Mesothelial cell of epicardium (in vitro differentiated cells): ENCODE results near the gene GALNT18. TPM values are rescaled to one million over a fixed set of nuclear protein-coding genes. Genes with fewer than 3 reads are reported as not detected.

ENCODE experiments used
- DNase-seq, 2 experiments: peaks; one replicate each; pipeline ENCODE4 v3.0.0; 2021; ENCODE audit warnings: low spot score in 2 of 2; ENCODE audit not compliant: unreplicated experiment in 2 of 2
- H3K27ac Mint-ChIP-seq: 2 replicates; pipeline ENCODE4 v1.8.0; 2021; ENCODE audit warnings: mixed read lengths
- H3K27me3 Mint-ChIP-seq: 2 replicates; pipeline ENCODE4 v1.8.0; 2021; ENCODE audit warnings: low read depth, mixed read lengths
- H3K36me3 Mint-ChIP-seq: 2 replicates; pipeline ENCODE4 v1.8.0; 2021; ENCODE audit warnings: mixed read lengths
- H3K4me1 Mint-ChIP-seq: 2 replicates; pipeline ENCODE4 v1.8.0; 2021; ENCODE audit warnings: mixed read lengths
- H3K4me3 Mint-ChIP-seq: 2 replicates; pipeline ENCODE4 v1.8.0; 2021; ENCODE audit warnings: mild to moderate bottlenecking, moderate library complexity, mixed read lengths
- H3K9me3 Mint-ChIP-seq: 2 replicates; pipeline ENCODE4 v1.8.0; 2021; ENCODE audit warnings: mixed read lengths
- total RNA-seq: library from RNA; stranded (reverse); gene quantifications from 3 replicates; pipeline ENCODE4 v1.2.1, GENCODE V29; 2021
- TF ChIP-seq, protein P1 (sequence below): fragments of 200-600 bp; sonication (generic); IDR thresholded peaks from one replicate; pipeline ENCODE4 v1.5.0; 2021; ENCODE audit warnings: antibody characterized with exemption; ENCODE audit not compliant: unreplicated experiment

Gene GALNT18
- total RNA-seq, 1 donor from 2014 or later: 4.2 TPM

DNA sequence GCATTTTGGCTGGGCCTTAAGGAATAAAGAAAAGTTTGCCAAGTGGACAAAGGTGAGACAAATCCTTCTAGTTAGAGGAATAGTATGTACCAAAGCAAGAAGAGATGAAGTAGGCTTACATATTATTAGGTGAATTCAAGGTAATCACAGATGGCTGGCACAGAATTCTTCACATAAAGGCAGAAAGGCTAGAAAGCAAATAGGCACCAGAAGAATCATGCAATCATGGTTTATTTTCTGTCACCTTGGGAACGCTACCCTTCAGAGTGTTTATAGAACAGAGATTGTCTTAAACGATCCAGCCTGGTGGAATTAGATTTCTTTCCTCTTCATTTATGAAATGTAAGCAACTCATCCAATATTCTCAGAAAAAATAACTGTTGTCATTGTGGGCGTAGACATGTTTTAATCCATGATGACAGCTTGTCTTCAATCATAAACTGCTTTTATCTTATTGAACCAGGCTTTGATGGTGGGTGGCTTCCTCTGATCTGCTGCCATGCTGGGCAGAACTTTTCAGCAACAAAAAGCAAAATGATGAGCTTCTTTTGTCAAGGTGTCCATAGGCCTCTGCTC, 219.8 kb downstream of the GALNT18 start:
- Mint-ChIP-seq H3K9me3 (no peaks in the 10 kb centered on the region), H3K36me3 (no peaks in the 10 kb centered on the region), H3K4me3 (no peak overlapping the region), H3K27ac (no peak overlapping the region), H3K4me1 (peaks cover 15% of the 10 kb centered on the region), H3K27me3 (peaks cover 12% of the 10 kb centered on the region)
- no peak for DNase-seq
- TF ChIP-seq, protein P1, sequence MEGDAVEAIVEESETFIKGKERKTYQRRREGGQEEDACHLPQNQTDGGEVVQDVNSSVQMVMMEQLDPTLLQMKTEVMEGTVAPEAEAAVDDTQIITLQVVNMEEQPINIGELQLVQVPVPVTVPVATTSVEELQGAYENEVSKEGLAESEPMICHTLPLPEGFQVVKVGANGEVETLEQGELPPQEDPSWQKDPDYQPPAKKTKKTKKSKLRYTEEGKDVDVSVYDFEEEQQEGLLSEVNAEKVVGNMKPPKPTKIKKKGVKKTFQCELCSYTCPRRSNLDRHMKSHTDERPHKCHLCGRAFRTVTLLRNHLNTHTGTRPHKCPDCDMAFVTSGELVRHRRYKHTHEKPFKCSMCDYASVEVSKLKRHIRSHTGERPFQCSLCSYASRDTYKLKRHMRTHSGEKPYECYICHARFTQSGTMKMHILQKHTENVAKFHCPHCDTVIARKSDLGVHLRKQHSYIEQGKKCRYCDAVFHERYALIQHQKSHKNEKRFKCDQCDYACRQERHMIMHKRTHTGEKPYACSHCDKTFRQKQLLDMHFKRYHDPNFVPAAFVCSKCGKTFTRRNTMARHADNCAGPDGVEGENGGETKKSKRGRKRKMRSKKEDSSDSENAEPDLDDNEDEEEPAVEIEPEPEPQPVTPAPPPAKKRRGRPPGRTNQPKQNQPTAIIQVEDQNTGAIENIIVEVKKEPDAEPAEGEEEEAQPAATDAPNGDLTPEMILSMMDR: no peak

DNA sequence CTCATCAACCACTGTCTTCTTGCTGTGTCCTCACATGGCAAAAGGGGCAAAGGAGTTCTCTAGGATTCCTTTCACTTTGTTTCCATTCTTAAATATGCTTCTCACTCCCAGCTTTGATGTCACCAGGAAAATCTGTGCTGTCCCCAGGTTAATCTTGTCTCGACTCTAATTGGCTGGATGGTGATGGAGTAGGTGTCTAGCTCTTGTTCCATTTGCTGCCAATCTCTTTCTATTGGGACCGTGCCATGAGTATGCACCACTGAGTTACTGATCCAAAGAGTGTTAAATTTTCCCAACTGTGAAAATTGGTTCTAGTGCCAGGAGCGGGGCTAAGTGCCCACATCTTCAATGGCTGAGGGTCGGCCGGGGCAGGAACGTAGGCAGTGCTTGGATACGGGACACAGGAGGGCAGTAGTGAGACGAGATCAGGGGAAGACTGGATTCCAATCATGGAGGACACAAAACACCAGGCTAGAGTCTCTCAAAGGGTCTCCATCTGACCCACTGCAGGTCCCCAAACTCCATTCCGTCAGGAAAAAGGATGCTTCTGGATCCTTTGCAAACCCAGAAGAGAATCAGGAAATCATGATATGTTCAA, 221.1 kb downstream of the GALNT18 start:
- no peak for DNase-seq
- no peak overlapping the region for H3K27ac Mint-ChIP-seq
- peaks cover 18% of the 10 kb centered on the region for H3K27me3 Mint-ChIP-seq
- H3K36me3 Mint-ChIP-seq: no peaks in the 10 kb centered on the region
- peaks cover 17% of the 10 kb centered on the region for H3K4me1 Mint-ChIP-seq
- TF ChIP-seq, protein P1: no peak
- no peaks in the 10 kb centered on the region for H3K9me3 Mint-ChIP-seq
- no peak overlapping the region for H3K4me3 Mint-ChIP-seq

DNA sequence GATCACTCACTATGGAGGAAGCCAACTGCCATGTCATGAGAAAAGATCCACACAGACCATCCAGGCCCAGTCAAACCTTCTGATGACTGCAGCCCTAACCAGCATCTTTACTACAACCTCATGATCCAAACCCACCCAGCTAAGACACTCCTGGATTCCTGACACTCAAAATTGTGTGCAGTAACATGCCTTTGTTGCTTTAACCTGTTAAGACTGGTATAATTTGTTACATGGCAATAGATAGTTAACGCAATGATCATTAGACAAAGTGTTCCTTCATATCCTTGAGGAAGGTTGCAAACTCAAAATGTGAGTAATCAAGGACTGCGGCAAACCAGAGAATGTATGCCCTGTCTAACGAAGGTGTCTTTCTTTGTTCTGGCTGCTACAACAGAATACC, 221.7 kb downstream of the GALNT18 start:
- Mint-ChIP-seq H3K9me3 (no peaks in the 10 kb centered on the region), H3K27me3 (peaks cover 22% of the 10 kb centered on the region), H3K4me1 (peaks cover 17% of the 10 kb centered on the region), H3K36me3 (no peaks in the 10 kb centered on the region), H3K27ac (no peak overlapping the region), H3K4me3 (no peak overlapping the region)
- TF ChIP-seq, protein P1: no peak
- no peak for DNase-seq

DNA sequence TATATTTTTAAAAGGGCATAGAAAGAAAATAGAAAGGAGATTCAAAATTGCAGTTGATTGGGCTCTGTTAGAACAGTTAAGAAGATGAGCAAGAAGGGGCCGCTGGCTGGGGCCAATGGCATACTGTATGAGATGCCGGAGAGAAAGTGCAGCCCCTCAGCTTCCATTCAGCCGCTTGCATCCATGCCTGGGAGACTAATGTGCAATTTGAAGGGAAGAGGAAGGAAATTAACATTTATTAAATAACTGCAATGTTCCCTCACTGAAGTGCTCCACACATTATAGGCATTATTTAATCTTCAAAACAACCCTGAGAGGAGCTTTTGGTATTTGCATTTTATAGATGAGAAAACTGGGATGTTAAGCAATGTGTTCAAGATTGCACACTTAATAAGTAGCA, 224.0 kb downstream of the GALNT18 start:
- Mint-ChIP-seq H3K9me3 (no peaks in the 10 kb centered on the region), H3K27ac (no peak overlapping the region), H3K4me1 (peaks cover 5% of the 10 kb centered on the region), H3K4me3 (no peak overlapping the region), H3K36me3 (no peaks in the 10 kb centered on the region), H3K27me3 (peaks cover 22% of the 10 kb centered on the region)
- no peak for DNase-seq
- TF ChIP-seq, protein P1: no peak

DNA sequence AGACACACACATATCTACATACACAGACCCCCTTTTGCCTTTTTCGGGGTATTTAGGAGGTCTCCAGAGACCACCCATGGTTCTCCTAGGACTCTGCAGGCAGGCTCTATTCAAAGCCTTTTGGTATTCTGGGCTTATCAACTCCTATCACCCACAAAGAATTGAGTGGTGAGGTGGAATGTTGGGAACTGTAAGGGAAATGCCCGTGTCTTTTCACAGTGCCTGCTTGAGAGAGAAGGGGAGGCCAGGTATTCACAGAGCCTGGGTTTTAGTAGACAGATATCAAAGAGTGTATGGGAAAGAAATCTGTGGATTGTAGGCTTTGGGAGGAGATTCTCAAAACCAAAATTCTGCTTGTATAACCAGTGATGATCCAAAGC, 224.8 kb downstream of the GALNT18 start:
- Mint-ChIP-seq H3K4me1 (peaks cover 5% of the 10 kb centered on the region), H3K4me3 (no peak overlapping the region), H3K9me3 (no peaks in the 10 kb centered on the region), H3K27me3 (peaks cover 22% of the 10 kb centered on the region), H3K27ac (no peak overlapping the region), H3K36me3 (no peaks in the 10 kb centered on the region)
- TF ChIP-seq, protein P1: no peak
- DNase-seq: no peak
